Colonic mucosa (tissue), 4 donors: ENCODE data around the gene PLCL2. TPM values are rescaled to one million over a fixed set of nuclear protein-coding genes. Genes with fewer than 3 reads are reported as not detected.

Source experiments
- DNase-seq: peaks from one replicate; pipeline ENCODE4 v3.0.0-alpha.2; 2020
- H3K27ac ChIP-seq: fragments of 200-600 bp; one replicate; pipeline ENCODE4 v1.8.0; 2021
- H3K27me3 ChIP-seq: fragments of 200-600 bp; one replicate; pipeline ENCODE4 v1.8.0; 2021
- H3K36me3 ChIP-seq: fragments of 200-600 bp; one replicate; pipeline ENCODE4 v1.8.0; 2021
- H3K4me1 ChIP-seq: fragments of 200-600 bp; one replicate; pipeline ENCODE4 v1.8.0; 2021; ENCODE audit warnings: mild to moderate bottlenecking
- H3K4me3 ChIP-seq: fragments of 200-600 bp; one replicate; pipeline ENCODE4 v1.8.0; 2021
- H3K9ac ChIP-seq, 2 donors: one replicate each; pipeline ENCODE4 v1.7.0; 2013; ENCODE audit warnings: control low read depth in 2 of 2, low read depth in 2 of 2, low read length in 2 of 2
- H3K9me3 ChIP-seq: fragments of 200-600 bp; one replicate; pipeline ENCODE4 v1.8.0; 2021
- CTCF ChIP-seq: fragments of 200-600 bp; IDR thresholded peaks from one replicate; pipeline ENCODE4 v1.8.0; 2022; ENCODE audit warnings: antibody characterized with exemption, mild to moderate bottlenecking
- intact Hi-C: fragments of 100-400 bp; cut with DNase I; formaldehyde crosslinking; loops from one replicate; pipeline ENCODE4 v1.14.1; 2022
- total RNA-seq, 2 donors: library from RNA; stranded (reverse); fragmentation: NEBNext Ultra II Directional in 1 of 2; extraction: Animal tissue kit (Norgen Biotek cat#: 25700) in 1 of 2; gene quantifications; one replicate each; pipeline ENCODE4 v1.2.1, GENCODE V29; 2021
- donor health status: healthy.
- donor health status: DM: no; HTN: no; CAD: no.
- donor health status: DM: no; HTN: no; CAD: no.

The PLCL2 gene
- total RNA-seq, 2 donors from 2014 or later: 12.3 to 15.0 TPM

GRCh38 chr3:16904423-16905417 is 20.0 kb downstream of the PLCL2 start:
- no peaks in the 10 kb centered on the region for H3K9me3 ChIP-seq
- no peak overlapping the region for H3K27ac ChIP-seq
- no peak for DNase-seq
- intact Hi-C loops: no loop called here
- H3K4me3 ChIP-seq: no peak overlapping the region
- no peak overlapping the region for H3K9ac ChIP-seq
- H3K4me1 ChIP-seq: no peaks in the 10 kb centered on the region
- H3K36me3 ChIP-seq: no peaks in the 10 kb centered on the region
- no peak for TF ChIP-seq CTCF
- no peaks in the 10 kb centered on the region for H3K27me3 ChIP-seq

GRCh38 chr3:16905704-16906103 is 20.9 kb downstream of the PLCL2 start:
- Histone ChIP-seq H3K27ac (no peak overlapping the region), H3K36me3 (no peaks in the 10 kb centered on the region), H3K9me3 (no peaks in the 10 kb centered on the region), H3K4me1 (no peaks in the 10 kb centered on the region), H3K27me3 (no peaks in the 10 kb centered on the region), H3K9ac (no peak overlapping the region), H3K4me3 (no peak overlapping the region)
- no peak for TF ChIP-seq CTCF
- intact Hi-C loops: no loop called here
- no peak for DNase-seq

GRCh38 chr3:16906682-16907081 is 21.9 kb downstream of the PLCL2 start:
- H3K27ac ChIP-seq: no peak overlapping the region
- DNase-seq: peak; percentile 56

GRCh38 chr3:16907243-16907642 is 22.5 kb downstream of the PLCL2 start:
- H3K27ac ChIP-seq: peak overlapping the region; percentile 18
- H3K9me3 ChIP-seq: no peaks in the 10 kb centered on the region
- no peaks in the 10 kb centered on the region for H3K36me3 ChIP-seq
- intact Hi-C loops: no loop called here
- H3K4me3 ChIP-seq: no peak overlapping the region
- DNase-seq: no peak
- no peak overlapping the region for H3K9ac ChIP-seq
- no peaks in the 10 kb centered on the region for H3K27me3 ChIP-seq
- H3K4me1 ChIP-seq: no peaks in the 10 kb centered on the region
- no peak for TF ChIP-seq CTCF

More at GRCh38 chr3:16906682-16907081, 21.9 kb downstream of the PLCL2 start:
- no peaks in the 10 kb centered on the region for H3K27me3 ChIP-seq
- no peaks in the 10 kb centered on the region for H3K4me1 ChIP-seq
- intact Hi-C loops: no loop called here
- TF ChIP-seq CTCF: no peak
- no peak overlapping the region for H3K9ac ChIP-seq
- no peaks in the 10 kb centered on the region for H3K9me3 ChIP-seq
- H3K4me3 ChIP-seq: no peak overlapping the region
- no peaks in the 10 kb centered on the region for H3K36me3 ChIP-seq

GRCh38 chr3:16908016-16908807 is 23.5 kb downstream of the PLCL2 start:
- H3K9ac ChIP-seq: no peak overlapping the region
- H3K9me3 ChIP-seq: no peaks in the 10 kb centered on the region
- no peaks in the 10 kb centered on the region for H3K27me3 ChIP-seq
- DNase-seq: no peak
- H3K4me3 ChIP-seq: no peak overlapping the region
- no peak for TF ChIP-seq CTCF
- intact Hi-C loops: no loop called here
- H3K36me3 ChIP-seq: no peaks in the 10 kb centered on the region
- no peaks in the 10 kb centered on the region for H3K4me1 ChIP-seq
- no peak overlapping the region for H3K27ac ChIP-seq
